DND-41 (cell line): ENCODE results near the gene FMN1.

Source experiments
- ATAC-seq: fragments of 200-7000 bp; cut with Tn5 transposase; 3 replicates; pipeline ENCODE4 v1.9.1; 2021; ENCODE audit warnings: low read depth; ENCODE audit not compliant: insufficient read depth
- DNase-seq: peaks from one replicate; pipeline ENCODE4 v3.0.0-alpha.2; 2020
- H2AFZ ChIP-seq: 2 replicates; pipeline ENCODE4 v1.6.0; 2012; ENCODE audit warnings: low read depth, low read length
- H3K27ac ChIP-seq: 2 replicates; pipeline ENCODE4 v1.5.1; 2012; ENCODE audit warnings: low read length, inconsistent platforms
- H3K27me3 ChIP-seq: fragments of 200-600 bp; sonication (generic); 2 replicates; pipeline ENCODE4 v1.6.0; 2012; ENCODE audit warnings: low read length, mild to moderate bottlenecking, inconsistent platforms; ENCODE audit not compliant: insufficient read depth, poor library complexity
- H3K36me3 ChIP-seq: 2 replicates; pipeline ENCODE4 v1.5.1; 2012; ENCODE audit warnings: low read length, inconsistent platforms; ENCODE audit not compliant: insufficient read depth
- H3K4me1 ChIP-seq: 2 replicates; pipeline ENCODE4 v1.5.1; 2012; ENCODE audit warnings: mild to moderate bottlenecking, low read length; ENCODE audit not compliant: insufficient read depth
- H3K4me2 ChIP-seq: 2 replicates; pipeline ENCODE4 v1.6.0; 2012; ENCODE audit warnings: mild to moderate bottlenecking, moderate library complexity, low read length, inconsistent platforms; ENCODE audit not compliant: insufficient read depth
- H3K4me3 ChIP-seq, 2 experiments: fragments of 200-600 bp in 1 of 2; shearing (Covaris generic) in 1 of 2; 2 replicates each; pipeline ENCODE4 v1.5.1; 2012 to 2016; ENCODE audit warnings: inconsistent platforms in 2 of 2, low read length in 2 of 2, mild to moderate bottlenecking in 2 of 2, low read depth in 1 of 2, moderate library complexity in 1 of 2
- H3K79me2 ChIP-seq: 2 replicates; pipeline ENCODE4 v1.6.0; 2012; ENCODE audit warnings: low read length, inconsistent platforms; ENCODE audit not compliant: insufficient read depth
- H3K9ac ChIP-seq: 2 replicates; pipeline ENCODE4 v1.6.0; 2012; ENCODE audit warnings: low read depth, mild to moderate bottlenecking, inconsistent platforms, low read length, moderate library complexity
- H3K9me3 ChIP-seq: 2 replicates; pipeline ENCODE4 v1.5.1; 2012; ENCODE audit warnings: low read length, moderate library complexity, mild to moderate bottlenecking, inconsistent platforms; ENCODE audit not compliant: insufficient read depth, severe bottlenecking
- H4K20me1 ChIP-seq: 2 replicates; pipeline ENCODE4 v1.6.0; 2012; ENCODE audit warnings: low read length; ENCODE audit not compliant: insufficient read depth
- EZH2 ChIP-seq: IDR thresholded peaks from 3 replicates; pipeline ENCODE4 v1.6.1; 2012; ENCODE audit warnings: borderline replicate concordance, low read depth, mild to moderate bottlenecking, moderate library complexity, low read length, inconsistent platforms; ENCODE audit not compliant: severe bottlenecking
- TF ChIP-seq, protein P1 (sequence below): IDR thresholded peaks from 2 replicates; pipeline ENCODE4 v1.5.1; 2012; ENCODE audit warnings: borderline replicate concordance, low read length, moderate library complexity, mild to moderate bottlenecking; ENCODE audit not compliant: poor library complexity, severe bottlenecking; ENCODE audit errors: extremely low read depth

FMN1 gene

DNA sequence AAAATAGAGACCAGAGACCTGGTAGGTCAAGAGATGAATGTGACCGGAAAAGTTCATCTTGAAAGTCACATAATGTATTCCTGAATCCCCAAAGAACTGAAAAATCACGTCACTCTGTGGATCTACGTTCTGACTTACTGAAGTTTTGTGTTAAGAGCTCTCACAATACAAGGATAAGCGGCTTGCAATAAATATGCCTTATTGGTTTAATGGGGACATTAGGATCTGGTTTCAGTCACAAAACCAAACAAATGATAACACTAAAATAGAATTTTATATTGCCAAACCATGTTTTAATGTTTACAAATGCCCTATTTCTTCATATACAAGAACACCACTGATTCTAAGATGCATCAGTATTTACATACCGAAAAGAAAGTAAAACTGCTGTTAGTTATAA is 164.2 kb downstream of the FMN1 start:
- Histone ChIP-seq H3K9me3 (no peaks in the 10 kb centered on the region), H3K79me2 (no peaks in the 10 kb centered on the region), H2AFZ (no peak overlapping the region), H4K20me1 (no peaks in the 10 kb centered on the region), H3K4me1 (no peaks in the 10 kb centered on the region), H3K9ac (no peak overlapping the region), H3K27me3 (peaks cover 3% of the 10 kb centered on the region), H3K4me3 (no peak overlapping the region), H3K27ac (no peak overlapping the region), H3K4me2 (no peak overlapping the region), H3K36me3 (no peaks in the 10 kb centered on the region)
- no peak for TF ChIP-seq EZH2
- TF ChIP-seq, protein P1, sequence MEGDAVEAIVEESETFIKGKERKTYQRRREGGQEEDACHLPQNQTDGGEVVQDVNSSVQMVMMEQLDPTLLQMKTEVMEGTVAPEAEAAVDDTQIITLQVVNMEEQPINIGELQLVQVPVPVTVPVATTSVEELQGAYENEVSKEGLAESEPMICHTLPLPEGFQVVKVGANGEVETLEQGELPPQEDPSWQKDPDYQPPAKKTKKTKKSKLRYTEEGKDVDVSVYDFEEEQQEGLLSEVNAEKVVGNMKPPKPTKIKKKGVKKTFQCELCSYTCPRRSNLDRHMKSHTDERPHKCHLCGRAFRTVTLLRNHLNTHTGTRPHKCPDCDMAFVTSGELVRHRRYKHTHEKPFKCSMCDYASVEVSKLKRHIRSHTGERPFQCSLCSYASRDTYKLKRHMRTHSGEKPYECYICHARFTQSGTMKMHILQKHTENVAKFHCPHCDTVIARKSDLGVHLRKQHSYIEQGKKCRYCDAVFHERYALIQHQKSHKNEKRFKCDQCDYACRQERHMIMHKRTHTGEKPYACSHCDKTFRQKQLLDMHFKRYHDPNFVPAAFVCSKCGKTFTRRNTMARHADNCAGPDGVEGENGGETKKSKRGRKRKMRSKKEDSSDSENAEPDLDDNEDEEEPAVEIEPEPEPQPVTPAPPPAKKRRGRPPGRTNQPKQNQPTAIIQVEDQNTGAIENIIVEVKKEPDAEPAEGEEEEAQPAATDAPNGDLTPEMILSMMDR, result no peak
- ATAC-seq (no peak), DNase-seq (no peak)

DNA sequence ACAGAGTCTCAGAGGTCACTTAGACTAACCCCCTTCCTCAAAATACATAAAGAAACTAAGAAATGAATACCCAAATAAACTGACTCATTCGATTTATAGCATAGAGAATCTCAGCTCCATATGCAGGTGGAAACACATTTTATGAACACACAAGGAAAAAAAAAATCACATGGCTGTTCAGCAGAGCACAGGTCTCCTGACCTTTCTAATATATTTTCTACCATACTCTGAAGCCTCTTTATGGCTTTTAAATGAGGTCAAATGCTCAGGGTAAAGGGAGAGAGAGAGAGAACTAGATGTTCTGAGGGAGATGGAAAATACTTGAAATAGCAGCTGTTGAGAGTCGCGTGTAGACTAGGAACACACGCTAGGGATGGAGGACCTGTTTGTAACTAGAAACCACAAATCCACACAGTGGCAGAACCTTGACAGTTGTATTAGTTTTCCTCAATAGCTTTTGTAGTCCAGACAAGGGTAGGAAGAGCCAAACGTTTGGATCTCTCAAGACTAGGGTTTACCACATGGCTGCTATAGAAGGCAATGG is 165.3 kb downstream of the FMN1 start:
- ATAC-seq (no peak), DNase-seq (no peak)
- Histone ChIP-seq H2AFZ (no peak overlapping the region), H3K27ac (no peak overlapping the region), H3K27me3 (peaks cover 3% of the 10 kb centered on the region), H3K4me2 (no peak overlapping the region), H3K79me2 (no peaks in the 10 kb centered on the region), H3K9ac (no peak overlapping the region), H3K36me3 (no peaks in the 10 kb centered on the region), H3K9me3 (no peaks in the 10 kb centered on the region), H3K4me3 (no peak overlapping the region), H3K4me1 (no peaks in the 10 kb centered on the region), H4K20me1 (no peaks in the 10 kb centered on the region)
- TF ChIP-seq EZH2, result no peak
- TF ChIP-seq, protein P1, result no peak

DNA sequence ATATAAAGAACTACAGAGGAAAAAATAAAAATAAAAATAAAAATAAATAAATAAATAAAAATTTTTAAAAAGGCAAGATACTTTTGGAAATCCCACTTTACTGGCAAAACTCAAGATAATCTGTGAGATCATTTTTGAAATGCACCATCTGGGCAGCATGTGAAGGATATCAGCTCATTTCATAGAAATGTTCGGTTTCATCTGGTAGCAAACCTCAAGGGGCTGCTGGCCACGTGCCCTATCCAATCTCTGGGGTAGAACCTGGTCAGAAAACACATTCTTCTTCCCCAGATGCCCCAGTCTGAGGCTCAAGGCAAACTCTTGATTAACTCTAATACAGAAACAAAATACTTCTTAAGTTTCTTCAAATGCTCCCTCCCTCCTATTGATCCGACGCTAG is 166.0 kb downstream of the FMN1 start:
- Histone ChIP-seq H3K27ac (no peak overlapping the region), H3K4me1 (no peaks in the 10 kb centered on the region), H2AFZ (no peak overlapping the region), H3K79me2 (no peaks in the 10 kb centered on the region), H3K4me2 (no peak overlapping the region), H3K9me3 (no peaks in the 10 kb centered on the region), H3K36me3 (no peaks in the 10 kb centered on the region), H3K9ac (no peak overlapping the region), H3K27me3 (peaks cover 3% of the 10 kb centered on the region), H3K4me3 (no peak overlapping the region), H4K20me1 (no peaks in the 10 kb centered on the region)
- TF ChIP-seq EZH2, result no peak
- TF ChIP-seq, protein P1, result no peak
- ATAC-seq (no peak), DNase-seq (no peak)
